ENCODE measurements around the gene PEX10.

The PEX10 gene

DNA sequence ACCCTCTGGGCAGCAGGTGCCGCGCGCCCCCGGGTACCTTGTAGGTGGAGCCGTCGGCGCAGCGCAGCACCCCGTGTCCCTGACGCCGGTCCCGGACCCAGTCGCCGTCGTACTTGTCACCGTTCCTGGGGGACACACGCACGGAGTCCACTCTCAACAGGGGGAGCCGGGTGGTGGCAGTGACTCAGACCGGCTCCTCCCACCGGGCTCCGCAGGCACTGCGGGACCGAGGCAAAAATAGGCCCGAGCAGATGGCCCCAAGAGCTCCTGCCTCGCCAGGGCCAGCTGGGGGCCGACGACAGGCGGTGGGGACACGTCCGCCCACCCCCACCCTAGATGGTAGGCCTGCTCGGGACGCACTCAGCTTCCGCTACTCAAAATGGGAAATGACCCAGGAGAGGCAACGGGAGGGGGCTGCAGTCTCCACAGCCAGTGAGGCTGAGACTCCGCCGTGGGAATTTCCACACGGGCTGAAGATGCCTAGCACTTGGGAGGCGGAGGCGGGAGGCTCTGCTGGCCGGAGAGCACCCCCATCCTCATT, 27.4 kb downstream of the PEX10 start:
- Histone ChIP-seq H3K4ac (ENCODE audit: low read length) (no peak overlapping the region), H3K4me2 (ENCODE audit: insufficient read depth, low read length, poor library complexity, severe bottlenecking) (no peak overlapping the region), H3K79me1 (ENCODE audit: low read depth, low read length) (peaks cover 6% of the 10 kb centered on the region), H3K14ac (ENCODE audit: low read length) (peak overlapping the region; percentile 67), H3K27me3 (ENCODE audit: control insufficient read depth in 3 of 3, insufficient read depth in 3 of 3, low read depth in 1 of 3, low read length in 3 of 3) (no peaks in the 10 kb centered on the region), H3K9me3 (replicated peaks in 1 of 2; ENCODE audit: control insufficient read depth in 2 of 2, insufficient read depth in 1 of 2, low read depth in 1 of 2, low read length in 2 of 2) (no peaks in the 10 kb centered on the region), H3K23ac (ENCODE audit: low read depth, low read length, poor library complexity) (peak overlapping the region; percentile 70), H3K4me1 (ENCODE audit: control insufficient read depth in 2 of 2, insufficient read depth in 1 of 2, low read depth in 1 of 2, low read length in 2 of 2) (peaks cover 0 to 6% of the 10 kb centered on the region in 2 donors), H2BK5ac (ENCODE audit: low read length) (peak overlapping the region; percentile 48), H2AFZ (ENCODE audit: low read length) (no peak overlapping the region), H4K91ac (ENCODE audit: low read depth, low read length, poor library complexity) (peak overlapping the region; percentile 79), H3K36me3 (replicated peaks in 1 of 2; ENCODE audit: control insufficient read depth in 2 of 2, insufficient read depth in 2 of 2, low read length in 2 of 2) (peaks cover 11 to 25% of the 10 kb centered on the region in 2 donors), H2BK120ac (ENCODE audit: low read depth, low read length) (no peak overlapping the region), H3K27ac (replicated peaks; ENCODE audit: low read length) (no peak overlapping the region), H3K18ac (ENCODE audit: low read length) (peak overlapping the region; percentile 56), H4K8ac (ENCODE audit: low read depth, low read length) (peak overlapping the region; percentile 43), H3K9ac (ENCODE audit: low read depth, low read length, poor library complexity) (peak overlapping the region; percentile 76), H3K4me3 (ENCODE audit: low read length in 2 of 2) (no peak overlapping the region), H2BK15ac (ENCODE audit: low read length) (no peak overlapping the region), H2BK12ac (ENCODE audit: low read length) (no peak overlapping the region), H2AK5ac (ENCODE audit: low read depth, low read length) (no peak overlapping the region)
- WGBS, 2 donors (ENCODE audit: extremely low coverage in 2 of 2, insufficient read length in 2 of 2, insufficient replicate concordance in 1 of 2), result no CpG with 5 or more reads among the region's 41 CpGs
- DNase-seq (ENCODE audit: low spot score), result no peak

DNA sequence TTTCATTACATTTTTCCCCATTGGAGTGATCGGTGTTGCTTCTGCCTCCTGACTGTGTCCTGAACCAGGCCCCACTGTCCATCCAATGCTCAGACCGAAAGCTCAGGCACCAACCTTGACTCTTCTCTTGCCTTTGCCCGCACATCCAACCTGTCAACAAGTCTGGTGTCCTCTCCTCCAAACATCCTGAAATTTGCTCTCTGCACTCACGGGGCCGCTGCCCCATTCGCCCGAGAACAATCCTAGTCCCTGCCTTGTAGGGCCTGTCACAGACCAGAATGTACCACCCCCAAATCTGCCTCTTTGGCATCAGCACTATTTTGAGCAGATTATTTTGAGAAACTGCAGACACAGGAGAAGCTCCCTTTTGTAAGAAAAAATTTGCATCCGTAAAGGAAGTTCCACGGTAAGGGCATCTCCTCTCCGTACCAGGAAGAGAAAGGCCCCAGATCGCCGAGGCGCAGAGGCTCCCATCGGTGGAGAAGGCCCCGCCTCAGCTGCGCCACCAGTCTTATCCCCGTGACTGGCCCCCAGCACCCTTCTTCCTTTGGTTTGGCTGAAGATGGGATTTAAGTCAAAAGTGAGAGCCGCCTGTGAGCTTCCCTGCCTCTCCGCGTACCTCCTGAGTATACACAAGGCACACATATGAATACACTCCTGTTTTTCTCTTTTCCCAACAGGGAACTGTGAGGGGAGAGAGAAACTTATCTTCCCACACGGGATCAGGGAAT, 28.1 kb downstream of the PEX10 start:
- no peak overlapping the region for H3K27ac ChIP-seq (replicated peaks; ENCODE audit: low read length)
- peak overlapping the region; percentile 48 for H2BK5ac ChIP-seq (ENCODE audit: low read length)
- no peak overlapping the region for H4K91ac ChIP-seq (ENCODE audit: low read depth, low read length, poor library complexity)
- no peak overlapping the region for H2AFZ ChIP-seq (ENCODE audit: low read length)
- H3K14ac ChIP-seq (ENCODE audit: low read length), result no peak overlapping the region
- no peak overlapping the region for H2BK15ac ChIP-seq (ENCODE audit: low read length)
- H2AK5ac ChIP-seq (ENCODE audit: low read depth, low read length), result no peak overlapping the region
- H3K4me3 ChIP-seq (ENCODE audit: low read length in 2 of 2), result no peak overlapping the region
- H4K8ac ChIP-seq (ENCODE audit: low read depth, low read length), result peak overlapping the region; percentile 43
- H3K9me3 ChIP-seq (replicated peaks in 1 of 2; ENCODE audit: control insufficient read depth in 2 of 2, insufficient read depth in 1 of 2, low read depth in 1 of 2, low read length in 2 of 2), result no peaks in the 10 kb centered on the region
- H3K27me3 ChIP-seq (ENCODE audit: control insufficient read depth in 3 of 3, insufficient read depth in 3 of 3, low read depth in 1 of 3, low read length in 3 of 3), result no peaks in the 10 kb centered on the region
- peaks cover 4% of the 10 kb centered on the region for H3K79me1 ChIP-seq (ENCODE audit: low read depth, low read length)
- H2BK120ac ChIP-seq (ENCODE audit: low read depth, low read length), result no peak overlapping the region
- peaks cover 6 to 20% of the 10 kb centered on the region in 2 donors for H3K36me3 ChIP-seq (replicated peaks in 1 of 2; ENCODE audit: control insufficient read depth in 2 of 2, insufficient read depth in 2 of 2, low read length in 2 of 2)
- no peak overlapping the region for H3K9ac ChIP-seq (ENCODE audit: low read depth, low read length, poor library complexity)
- H2BK12ac ChIP-seq (ENCODE audit: low read length), result no peak overlapping the region
- no CpG with 5 or more reads among the region's 21 CpGs for WGBS, 2 donors (ENCODE audit: extremely low coverage in 2 of 2, insufficient read length in 2 of 2, insufficient replicate concordance in 1 of 2)
- no peak overlapping the region for H3K4me2 ChIP-seq (ENCODE audit: insufficient read depth, low read length, poor library complexity, severe bottlenecking)
- no peak overlapping the region for H3K4ac ChIP-seq (ENCODE audit: low read length)
- H3K4me1 ChIP-seq (ENCODE audit: control insufficient read depth in 2 of 2, insufficient read depth in 1 of 2, low read depth in 1 of 2, low read length in 2 of 2), result peaks cover 0 to 4% of the 10 kb centered on the region in 2 donors
- peak overlapping the region; percentile 70 for H3K23ac ChIP-seq (ENCODE audit: low read depth, low read length, poor library complexity)
- no peak overlapping the region for H3K18ac ChIP-seq (ENCODE audit: low read length)
- DNase-seq (ENCODE audit: low spot score), result no peak

DNA sequence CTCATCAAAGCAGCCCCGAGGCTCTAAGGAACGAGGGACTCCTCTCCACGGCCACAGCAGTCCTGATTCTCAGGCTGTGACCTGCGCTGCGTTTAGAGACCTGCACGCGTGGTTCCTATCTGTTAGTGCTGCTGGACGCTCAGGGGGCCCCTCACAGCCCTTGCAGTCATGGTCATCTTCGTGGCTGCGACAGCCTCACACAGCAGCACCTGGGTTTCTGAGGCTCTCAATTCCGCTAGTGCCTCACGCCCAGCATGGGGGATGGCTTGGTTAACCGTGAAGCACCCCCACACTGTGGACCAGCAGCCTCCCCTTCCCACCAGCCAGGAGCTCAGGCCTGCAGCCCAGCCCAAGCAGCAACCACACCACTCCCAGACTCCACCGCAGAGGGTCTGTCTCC, 28.8 kb downstream of the PEX10 start:
- H3K14ac ChIP-seq (ENCODE audit: low read length), result no peak overlapping the region
- peak overlapping the region; percentile 30 for H3K9ac ChIP-seq (ENCODE audit: low read depth, low read length, poor library complexity)
- H3K4ac ChIP-seq (ENCODE audit: low read length), result no peak overlapping the region
- H2BK12ac ChIP-seq (ENCODE audit: low read length), result no peak overlapping the region
- peaks cover 0 to 4% of the 10 kb centered on the region in 2 donors for H3K4me1 ChIP-seq (ENCODE audit: control insufficient read depth in 2 of 2, insufficient read depth in 1 of 2, low read depth in 1 of 2, low read length in 2 of 2)
- H2BK5ac ChIP-seq (ENCODE audit: low read length), result no peak overlapping the region
- H3K79me1 ChIP-seq (ENCODE audit: low read depth, low read length), result peaks cover 4% of the 10 kb centered on the region
- H2BK120ac ChIP-seq (ENCODE audit: low read depth, low read length), result no peak overlapping the region
- no peak overlapping the region for H2AFZ ChIP-seq (ENCODE audit: low read length)
- H3K36me3 ChIP-seq (replicated peaks in 1 of 2; ENCODE audit: control insufficient read depth in 2 of 2, insufficient read depth in 2 of 2, low read length in 2 of 2), result peaks cover 4 to 17% of the 10 kb centered on the region in 2 donors
- no peak overlapping the region for H2AK5ac ChIP-seq (ENCODE audit: low read depth, low read length)
- peak overlapping the region; percentile 6 for H3K23ac ChIP-seq (ENCODE audit: low read depth, low read length, poor library complexity)
- no CpG with 5 or more reads among the region's 14 CpGs for WGBS, 2 donors (ENCODE audit: extremely low coverage in 2 of 2, insufficient read length in 2 of 2, insufficient replicate concordance in 1 of 2)
- H4K8ac ChIP-seq (ENCODE audit: low read depth, low read length), result no peak overlapping the region
- H2BK15ac ChIP-seq (ENCODE audit: low read length), result no peak overlapping the region
- H3K27me3 ChIP-seq (ENCODE audit: control insufficient read depth in 3 of 3, insufficient read depth in 3 of 3, low read depth in 1 of 3, low read length in 3 of 3), result no peaks in the 10 kb centered on the region
- H3K18ac ChIP-seq (ENCODE audit: low read length), result no peak overlapping the region
- no peaks in the 10 kb centered on the region for H3K9me3 ChIP-seq (replicated peaks in 1 of 2; ENCODE audit: control insufficient read depth in 2 of 2, insufficient read depth in 1 of 2, low read depth in 1 of 2, low read length in 2 of 2)
- H4K91ac ChIP-seq (ENCODE audit: low read depth, low read length, poor library complexity), result no peak overlapping the region
- no peak for DNase-seq (ENCODE audit: low spot score)
- H3K4me2 ChIP-seq (ENCODE audit: insufficient read depth, low read length, poor library complexity, severe bottlenecking), result no peak overlapping the region
- H3K27ac ChIP-seq (replicated peaks; ENCODE audit: low read length), result no peak overlapping the region
- no peak overlapping the region for H3K4me3 ChIP-seq (ENCODE audit: low read length in 2 of 2)

DNA sequence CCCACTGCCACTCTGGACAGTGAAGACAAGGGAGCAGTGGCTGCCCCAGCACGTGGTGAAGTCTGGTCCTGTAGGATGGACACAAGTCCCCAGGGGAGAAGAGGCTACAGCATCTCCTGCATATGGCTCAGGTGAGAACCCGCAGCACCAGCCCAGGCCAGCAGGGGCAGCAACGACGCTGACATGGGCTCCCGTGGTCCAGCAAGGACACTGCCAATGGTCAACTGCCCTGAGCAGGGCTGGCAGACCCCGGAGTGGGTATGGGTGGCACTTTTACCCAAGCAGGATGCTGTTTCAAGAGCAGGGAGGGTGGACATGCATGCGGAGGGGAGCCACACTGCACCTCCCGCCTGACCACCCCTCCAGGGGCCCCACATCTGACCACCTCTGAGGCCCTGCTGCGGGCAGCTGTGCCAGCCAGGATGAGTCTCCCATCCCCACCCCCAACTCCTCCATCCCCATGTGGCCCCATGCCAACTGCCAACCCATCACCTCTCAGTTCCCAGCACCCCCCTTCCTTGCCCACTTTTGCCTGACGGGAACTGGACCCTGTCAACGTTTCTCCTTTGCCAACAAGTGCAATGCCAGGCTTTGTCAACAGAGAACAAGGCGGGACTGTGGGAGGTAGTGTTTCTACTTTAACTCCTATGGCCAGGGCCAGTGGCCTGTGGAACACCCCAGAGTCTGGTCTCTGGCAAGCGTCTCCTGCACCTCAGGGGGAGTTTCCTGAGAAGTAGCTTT, 29.6 kb downstream of the PEX10 start:
- Histone ChIP-seq H2AK5ac (ENCODE audit: low read depth, low read length) (peak overlapping the region; percentile 74), H2BK120ac (ENCODE audit: low read depth, low read length) (no peak overlapping the region), H3K14ac (ENCODE audit: low read length) (no peak overlapping the region), H4K8ac (ENCODE audit: low read depth, low read length) (no peak overlapping the region), H4K91ac (ENCODE audit: low read depth, low read length, poor library complexity) (no peak overlapping the region), H3K4ac (ENCODE audit: low read length) (no peak overlapping the region), H3K4me3 (ENCODE audit: low read length in 2 of 2) (no peak overlapping the region), H3K4me2 (ENCODE audit: insufficient read depth, low read length, poor library complexity, severe bottlenecking) (no peak overlapping the region), H2BK5ac (ENCODE audit: low read length) (peak overlapping the region; percentile 68), H3K9me3 (replicated peaks in 1 of 2; ENCODE audit: control insufficient read depth in 2 of 2, insufficient read depth in 1 of 2, low read depth in 1 of 2, low read length in 2 of 2) (no peaks in the 10 kb centered on the region), H2BK12ac (ENCODE audit: low read length) (no peak overlapping the region), H3K79me1 (ENCODE audit: low read depth, low read length) (peaks cover 4% of the 10 kb centered on the region), H3K27me3 (ENCODE audit: control insufficient read depth in 3 of 3, insufficient read depth in 3 of 3, low read depth in 1 of 3, low read length in 3 of 3) (no peaks in the 10 kb centered on the region), H3K4me1 (ENCODE audit: control insufficient read depth in 2 of 2, insufficient read depth in 1 of 2, low read depth in 1 of 2, low read length in 2 of 2) (peaks cover 0 to 4% of the 10 kb centered on the region in 2 donors), H3K27ac (replicated peaks; ENCODE audit: low read length) (no peak overlapping the region), H2BK15ac (ENCODE audit: low read length) (peak overlapping the region; percentile 83), H3K9ac (ENCODE audit: low read depth, low read length, poor library complexity) (no peak overlapping the region), H3K23ac (ENCODE audit: low read depth, low read length, poor library complexity) (no peak overlapping the region), H3K18ac (ENCODE audit: low read length) (no peak overlapping the region), H2AFZ (ENCODE audit: low read length) (no peak overlapping the region), H3K36me3 (replicated peaks in 1 of 2; ENCODE audit: control insufficient read depth in 2 of 2, insufficient read depth in 2 of 2, low read length in 2 of 2) (peaks cover 1 to 9% of the 10 kb centered on the region in 2 donors)
- no peak for DNase-seq (ENCODE audit: low spot score)
- WGBS, 2 donors (ENCODE audit: extremely low coverage in 2 of 2, insufficient read length in 2 of 2, insufficient replicate concordance in 1 of 2), result no CpG with 5 or more reads among the region's 13 CpGs
